Large intestine (tissue), 3 donors: ENCODE measurements around the gene AKAP13. TPM values are rescaled to one million over a fixed set of nuclear protein-coding genes. Genes with fewer than 3 reads are reported as not detected.

Experiments
- DNase-seq, 2 donors: peaks; one replicate each; pipeline versions ENCODE4 v3.0.0 to v3.0.0-alpha.2; 2013
- H3K27ac ChIP-seq: one replicate; pipeline ENCODE4 v1.5.1; 2013; ENCODE audit warnings: low read length
- H3K27me3 ChIP-seq: 2 replicates; pipeline ENCODE4 v1.6.1; 2013; ENCODE audit warnings: low read length; ENCODE audit not compliant: control insufficient read depth, insufficient read depth
- H3K36me3 ChIP-seq: 2 replicates; pipeline ENCODE4 v1.6.1; 2013; ENCODE audit warnings: low read length; ENCODE audit not compliant: control insufficient read depth, insufficient read depth
- H3K4me1 ChIP-seq: one replicate; pipeline ENCODE4 v1.6.1; 2013; ENCODE audit warnings: low read length; ENCODE audit not compliant: control insufficient read depth, insufficient read depth
- H3K4me3 ChIP-seq: one replicate; pipeline ENCODE4 v1.5.1; 2013; ENCODE audit warnings: low read length
- H3K9me3 ChIP-seq: one replicate; pipeline ENCODE4 v1.6.1; 2013; ENCODE audit warnings: mild to moderate bottlenecking, low read depth, low read length, moderate library complexity; ENCODE audit not compliant: control insufficient read depth
- WGBS: methylation state at CpG from one replicate; pipeline ENCODE4 v1.1.5; 2013; ENCODE audit warnings: low lambda C conversion rate; ENCODE audit not compliant: insufficient coverage; 5-methylcytosine and 5-hydroxymethylcytosine counted together
- polyA plus RNA-seq: library from polyadenylated mRNA; unstranded; fragments of 120-200 nt; gene quantifications from one replicate; pipeline ENCODE4 v1.2.1, GENCODE V29; 2013

The AKAP13 gene
- polyA plus RNA-seq, 1 donor: 68.9 TPM

DNA sequence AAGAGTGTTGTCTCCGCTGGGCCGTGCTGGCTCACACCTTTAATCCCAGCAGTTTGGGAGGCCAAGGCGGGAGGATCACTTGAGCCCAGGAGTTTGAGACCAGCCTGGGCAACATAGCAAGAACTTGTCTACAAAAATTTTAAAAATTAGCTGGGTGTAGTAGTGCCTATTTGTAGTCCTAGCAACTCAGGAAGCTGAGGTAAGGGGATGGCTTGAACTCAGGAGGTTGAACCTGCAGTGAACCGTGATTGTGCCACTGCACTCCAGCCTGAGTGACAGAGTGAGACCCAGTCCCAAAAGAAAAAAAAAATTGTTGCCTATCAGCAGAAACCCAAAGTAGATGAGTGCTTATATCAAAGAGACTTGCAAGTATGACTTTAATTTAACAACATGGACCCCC is 12.7 kb upstream of the AKAP13 start:
- H3K4me3 ChIP-seq: no peak overlapping the region
- WGBS: no CpG with 5 or more reads among the region's 4 CpGs
- H3K4me1 ChIP-seq: no peaks in the 10 kb centered on the region
- no peak overlapping the region for H3K27ac ChIP-seq
- DNase-seq: no peak
- no peaks in the 10 kb centered on the region for H3K9me3 ChIP-seq
- H3K27me3 ChIP-seq: no peaks in the 10 kb centered on the region
- H3K36me3 ChIP-seq: no peaks in the 10 kb centered on the region

DNA sequence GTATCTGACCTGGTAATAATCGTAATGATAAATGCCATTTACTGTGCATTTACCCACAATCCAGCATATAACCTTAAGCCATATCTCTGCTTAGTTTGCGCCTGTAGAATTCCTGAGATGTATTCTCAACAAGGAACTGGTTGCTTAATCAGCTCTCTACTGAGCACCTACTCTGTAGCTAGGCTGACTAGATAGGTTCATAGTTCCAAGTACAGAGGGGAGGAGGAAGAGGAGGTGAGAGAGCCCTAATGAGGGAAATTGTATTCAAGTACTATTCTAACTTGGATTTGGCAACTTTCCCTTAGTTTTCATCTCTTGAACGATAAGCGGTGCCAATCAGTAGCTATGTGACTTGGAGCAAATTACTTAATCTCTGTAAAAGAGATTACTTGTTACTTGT is 5.6 kb upstream of the AKAP13 start:
- no CpG with 5 or more reads among the region's 4 CpGs for WGBS

DNA sequence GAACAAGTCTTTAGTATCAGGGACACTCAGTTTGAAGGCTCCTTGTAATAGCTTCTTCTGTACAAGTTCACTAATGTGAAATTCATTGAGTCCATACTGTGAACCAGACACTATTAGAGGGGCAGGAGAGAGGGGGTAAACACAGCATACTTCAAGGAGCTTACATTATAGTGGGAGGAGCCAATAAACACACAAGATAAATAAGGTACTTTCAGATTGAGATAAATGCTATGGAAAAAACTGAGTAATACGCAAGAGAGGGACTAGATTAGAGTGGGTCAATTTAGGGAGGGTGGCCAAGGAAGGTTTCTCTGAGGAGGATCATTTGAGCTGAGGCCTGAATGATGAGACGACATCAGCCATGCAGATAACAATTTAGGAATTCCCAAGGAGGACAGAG is 3.1 kb upstream of the AKAP13 start:
- Histone ChIP-seq H3K27ac (no peak overlapping the region), H3K9me3 (no peaks in the 10 kb centered on the region), H3K4me1 (peaks cover 1% of the 10 kb centered on the region), H3K36me3 (no peaks in the 10 kb centered on the region), H3K4me3 (no peak overlapping the region), H3K27me3 (no peaks in the 10 kb centered on the region)
- 83% methylated on average over 1 of the region's 2 CpGs for WGBS
- DNase-seq: no peak

More for the DNA sequence above, 5.6 kb upstream of the AKAP13 start:
- Histone ChIP-seq H3K9me3 (no peaks in the 10 kb centered on the region), H3K4me3 (no peak overlapping the region), H3K27ac (no peak overlapping the region), H3K36me3 (no peaks in the 10 kb centered on the region), H3K4me1 (no peaks in the 10 kb centered on the region), H3K27me3 (no peaks in the 10 kb centered on the region)
- peak; percentile 56 to 76 for DNase-seq

DNA sequence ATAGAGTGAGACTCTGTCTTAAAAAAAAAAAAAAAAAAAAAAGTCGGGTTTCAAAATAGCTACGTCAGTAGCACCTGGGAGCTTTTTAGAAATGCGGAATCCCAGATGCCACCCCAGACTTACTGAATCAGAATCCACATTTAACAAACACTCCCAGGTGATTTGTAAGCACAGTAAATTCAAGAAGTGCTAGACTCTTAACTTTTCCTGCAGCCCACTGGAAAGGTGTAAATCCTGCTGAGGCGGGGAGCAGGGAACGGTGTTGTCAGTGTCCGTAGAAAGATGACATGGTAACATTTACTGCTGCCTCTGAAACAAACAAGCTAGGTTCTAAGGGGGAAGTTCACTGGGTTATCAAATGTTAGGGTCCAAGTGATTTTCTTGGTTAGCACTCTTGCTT is 2.4 kb upstream of the AKAP13 start:
- no peaks in the 10 kb centered on the region for H3K27me3 ChIP-seq
- H3K4me1 ChIP-seq: peaks cover 6% of the 10 kb centered on the region
- no peak for DNase-seq
- 90% methylated on average over 2 of the region's 6 CpGs for WGBS
- no peaks in the 10 kb centered on the region for H3K9me3 ChIP-seq
- no peak overlapping the region for H3K4me3 ChIP-seq
- H3K27ac ChIP-seq: no peak overlapping the region
- no peaks in the 10 kb centered on the region for H3K36me3 ChIP-seq

DNA sequence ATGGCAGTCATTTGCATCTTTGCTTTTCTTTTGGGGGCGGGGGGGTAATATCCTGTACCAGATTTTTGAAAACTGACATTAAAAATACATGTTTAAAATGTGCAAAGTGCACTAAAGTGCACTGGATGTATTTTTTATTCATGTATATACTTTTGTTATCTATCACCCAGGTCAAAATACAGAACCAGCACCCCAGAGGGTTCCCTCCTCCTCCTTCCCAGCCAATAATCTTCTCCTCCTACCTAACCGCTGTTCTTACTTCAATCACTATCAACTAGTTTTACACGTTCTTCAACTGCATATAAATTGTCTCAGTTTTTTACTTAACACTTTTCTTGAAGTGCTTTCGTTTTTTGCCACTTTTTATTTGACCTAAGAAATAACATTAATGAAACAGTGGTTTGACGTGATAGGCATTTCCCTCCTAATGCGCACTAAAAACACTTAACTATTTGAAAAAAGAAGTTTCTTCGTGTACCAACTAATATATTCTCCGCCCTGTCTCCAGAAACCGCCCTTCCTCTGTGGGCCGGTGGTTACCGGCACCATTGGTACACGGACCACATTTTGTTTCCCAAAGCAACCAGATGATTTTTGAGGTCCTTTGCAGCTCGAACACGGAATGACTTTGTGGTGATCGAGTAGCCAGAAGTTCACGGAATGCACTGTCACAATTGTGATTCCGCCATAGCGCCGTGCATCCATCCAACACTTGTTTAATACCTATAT is 836 bp upstream of the AKAP13 start:
- Histone ChIP-seq H3K4me3 (peak overlapping the region; percentile 85), H3K9me3 (no peaks in the 10 kb centered on the region), H3K27me3 (no peaks in the 10 kb centered on the region), H3K36me3 (no peaks in the 10 kb centered on the region), H3K27ac (peak overlapping the region; percentile 69), H3K4me1 (peaks cover 11% of the 10 kb centered on the region)
- DNase-seq: peak in 1 of 2 donors; percentile 57
- 13% methylated on average over 3 of the region's 19 CpGs for WGBS

DNA sequence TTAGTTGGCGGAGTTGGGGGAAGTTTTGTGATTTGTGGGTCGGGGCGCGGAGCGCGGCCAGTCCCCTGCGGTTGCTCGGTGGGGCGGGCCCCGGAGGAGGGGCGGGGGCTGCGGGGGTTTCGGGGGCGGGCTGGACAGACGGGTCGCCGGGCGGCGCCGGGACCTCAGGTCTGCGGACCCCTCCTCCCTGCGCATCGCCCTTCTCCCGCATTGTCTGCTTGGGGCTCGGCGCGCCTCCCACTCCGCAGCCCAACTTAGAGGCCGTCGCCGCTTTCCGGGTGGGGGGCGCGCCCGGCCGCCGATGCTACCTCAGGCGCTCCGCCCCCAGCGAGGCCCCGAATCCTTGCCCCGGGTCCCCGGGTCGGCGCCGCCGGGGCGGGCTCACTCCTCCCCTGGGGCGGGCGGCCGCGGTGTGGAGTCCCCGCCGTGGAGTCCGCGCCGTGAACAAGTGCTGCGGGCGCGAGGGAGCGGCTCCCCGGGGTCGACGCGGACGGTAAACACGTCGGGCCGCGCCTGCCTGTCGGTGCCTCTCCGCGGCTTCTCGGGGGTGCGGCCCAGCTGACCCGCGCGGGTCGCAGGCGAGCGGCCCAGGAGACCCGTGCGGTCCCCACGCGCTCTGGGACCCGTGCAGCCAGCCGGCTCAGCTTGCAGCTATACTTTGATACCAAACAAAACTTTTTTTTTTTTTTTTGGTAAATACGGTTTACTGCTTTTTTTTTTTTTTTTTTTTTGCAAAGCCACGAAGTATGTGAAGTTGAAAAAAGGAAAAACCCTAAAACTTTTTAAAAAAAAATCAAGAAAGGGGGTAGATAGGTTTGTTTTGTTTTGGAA is 624 bp downstream of the AKAP13 start:
- peak overlapping the region; percentile 95 for H3K27ac ChIP-seq
- WGBS: 0% methylated on average over 1 of the region's 89 CpGs
- H3K36me3 ChIP-seq: no peaks in the 10 kb centered on the region
- H3K4me1 ChIP-seq: peaks cover 11% of the 10 kb centered on the region
- DNase-seq: peak; percentile 18 to 77
- no peaks in the 10 kb centered on the region for H3K9me3 ChIP-seq
- H3K27me3 ChIP-seq: no peaks in the 10 kb centered on the region
- peak overlapping the region; percentile 85 for H3K4me3 ChIP-seq

DNA sequence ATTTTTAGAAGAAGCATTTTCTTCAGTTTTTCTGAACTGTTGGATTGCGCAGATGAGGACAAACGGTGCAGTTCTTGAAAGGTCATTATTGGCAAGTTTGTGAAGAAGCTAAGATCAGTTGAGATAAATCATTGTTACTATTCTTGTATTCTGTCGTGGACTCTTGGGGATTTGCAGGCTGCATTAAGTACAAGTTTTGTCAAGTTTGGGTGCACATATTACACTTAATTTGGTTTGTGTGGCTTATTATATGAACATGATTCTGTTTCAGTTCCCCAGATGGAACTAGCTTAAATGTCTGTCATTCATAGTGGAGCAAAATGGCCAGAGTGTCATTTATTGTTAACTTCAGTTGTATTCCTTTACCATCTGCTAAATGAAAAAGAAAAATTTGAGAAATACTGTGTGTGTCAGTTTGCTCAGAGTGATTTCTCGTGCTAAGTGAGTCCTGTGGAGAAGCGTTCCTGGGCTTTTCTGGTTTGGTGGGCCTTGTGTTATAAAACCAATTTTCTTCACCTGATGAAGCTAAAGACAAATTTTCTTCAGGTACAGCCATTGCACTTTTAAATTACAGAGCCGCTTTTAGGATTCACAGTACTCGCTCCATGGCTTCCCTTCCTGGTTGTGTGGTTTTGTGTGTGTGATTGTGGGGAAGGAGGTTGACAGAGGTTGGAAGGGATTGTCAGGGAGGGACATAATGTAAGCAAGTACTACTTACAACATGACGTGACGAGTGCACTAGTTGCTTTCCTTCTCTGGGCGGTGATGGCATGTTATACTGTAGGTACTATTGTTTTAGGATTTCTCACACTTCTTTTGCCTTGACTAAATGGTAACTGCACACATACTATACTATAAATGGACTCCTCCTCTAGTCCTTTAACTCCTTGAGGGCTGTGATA is 1.7 kb downstream of the AKAP13 start:
- Histone ChIP-seq H3K27me3 (no peaks in the 10 kb centered on the region), H3K4me1 (peaks cover 11% of the 10 kb centered on the region), H3K27ac (no peak overlapping the region), H3K9me3 (no peaks in the 10 kb centered on the region), H3K4me3 (peak overlapping the region; percentile 85), H3K36me3 (no peaks in the 10 kb centered on the region)
- no CpG with 5 or more reads among the region's 10 CpGs for WGBS
- DNase-seq: no peak

DNA sequence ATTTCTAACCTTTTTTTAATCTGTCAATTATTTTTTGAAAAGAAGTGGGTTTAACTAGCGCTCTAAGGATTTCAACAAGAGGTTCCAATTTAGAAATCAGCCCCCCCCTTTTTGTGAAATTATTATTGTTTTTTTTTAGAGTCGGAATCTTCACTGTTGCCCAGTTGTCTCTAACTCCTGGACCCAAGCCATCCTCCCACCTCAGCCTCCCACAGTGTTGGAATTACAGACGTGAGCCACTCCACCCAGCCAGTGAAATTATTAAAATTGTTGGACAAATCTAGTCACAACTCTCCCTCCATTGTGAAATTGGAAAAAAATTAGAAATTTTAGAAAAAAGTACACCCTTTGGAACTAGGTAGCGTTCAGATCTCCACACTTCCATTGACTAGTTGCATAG is 2.5 kb downstream of the AKAP13 start:
- H3K27ac ChIP-seq: no peak overlapping the region
- H3K36me3 ChIP-seq: peaks cover 2% of the 10 kb centered on the region
- H3K9me3 ChIP-seq: no peaks in the 10 kb centered on the region
- DNase-seq: no peak
- no peaks in the 10 kb centered on the region for H3K27me3 ChIP-seq
- no peak overlapping the region for H3K4me3 ChIP-seq
- H3K4me1 ChIP-seq: peaks cover 11% of the 10 kb centered on the region
- no CpG with 5 or more reads among the region's 4 CpGs for WGBS

DNA sequence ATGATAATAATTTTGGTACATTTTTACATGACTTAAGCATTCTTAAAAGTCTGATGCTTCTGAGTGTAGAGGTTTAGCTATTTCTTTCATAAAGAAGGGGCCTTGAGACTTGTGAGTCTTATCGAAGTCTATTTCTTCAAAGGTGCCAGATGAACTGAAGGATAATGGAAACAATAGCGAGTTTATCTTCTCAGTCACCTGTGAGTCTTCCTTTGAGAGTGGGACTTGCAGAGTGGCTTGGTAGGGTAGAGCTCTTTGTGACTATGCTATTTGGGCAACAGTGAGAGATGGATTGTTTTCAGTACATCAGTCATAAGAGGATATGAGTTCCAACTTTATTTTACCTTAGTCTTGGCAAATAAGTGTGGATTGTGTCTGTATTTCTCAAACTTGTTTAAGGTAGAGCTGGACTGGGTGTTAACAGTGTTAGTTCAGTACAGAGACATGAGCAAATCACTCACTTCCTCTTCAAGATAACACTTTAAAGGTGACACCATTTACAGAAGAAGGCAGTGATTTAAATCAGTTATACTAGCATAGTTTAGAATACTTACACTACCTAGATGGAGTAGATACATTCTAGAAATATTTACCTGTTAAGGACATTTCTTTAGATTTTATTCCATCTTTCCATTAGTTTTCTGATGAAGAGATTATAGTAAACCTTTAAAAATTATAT is 3.2 kb downstream of the AKAP13 start:
- WGBS: no CpG with 5 or more reads among the region's 2 CpGs
- peaks cover 11% of the 10 kb centered on the region for H3K4me1 ChIP-seq

More for the DNA sequence above, 3.2 kb downstream of the AKAP13 start:
- Histone ChIP-seq H3K9me3 (no peaks in the 10 kb centered on the region), H3K36me3 (peaks cover 2% of the 10 kb centered on the region), H3K27ac (no peak overlapping the region), H3K4me3 (no peak overlapping the region), H3K27me3 (no peaks in the 10 kb centered on the region)
- DNase-seq: peak in 1 of 2 donors; percentile 10
